Uterus (tissue), 2 donors: Measurements from ENCODE around the gene RPGR.

Experiments used
- POLR2A ChIP-seq, 2 donors: fragments of 450-650 bp; IDR thresholded peaks; one replicate each; pipeline ENCODE4 v1.6.1; 2016; ENCODE audit warnings: antibody characterized with exemption in 2 of 2, mild to moderate bottlenecking in 1 of 2, moderate library complexity in 1 of 2
- TF ChIP-seq, protein P1 (sequence below), 4 experiments: fragments of 200-600 bp in 2 of 4; fragments of 450-650 bp in 2 of 4; sonication (generic) in 2 of 4; IDR thresholded peaks; one replicate each; pipeline ENCODE4 v1.5.1; 2016 to 2019; ENCODE audit warnings: antibody characterized with exemption in 4 of 4, mild to moderate bottlenecking in 2 of 4, moderate library complexity in 1 of 4

DNA sequence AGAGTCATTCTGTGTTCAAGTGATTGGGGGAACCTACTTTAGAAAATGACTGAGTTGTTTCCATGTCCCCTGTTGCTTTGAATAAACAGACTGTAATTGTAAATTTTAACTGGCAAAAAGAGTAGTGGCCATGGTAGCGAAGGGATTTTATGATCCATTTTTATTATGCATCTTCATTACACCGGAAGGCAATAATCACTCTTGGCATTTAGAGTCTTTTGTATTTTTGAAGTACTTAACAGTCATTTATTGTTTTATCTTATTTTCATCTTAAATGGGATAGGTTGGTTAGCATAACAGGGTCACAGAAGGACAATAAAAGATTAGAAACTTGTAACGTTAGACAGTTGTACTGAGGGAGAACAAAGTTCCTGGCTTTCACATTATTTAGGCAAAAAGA, 14.1 kb upstream of the RPGR start:
- TF ChIP-seq, protein P1, sequence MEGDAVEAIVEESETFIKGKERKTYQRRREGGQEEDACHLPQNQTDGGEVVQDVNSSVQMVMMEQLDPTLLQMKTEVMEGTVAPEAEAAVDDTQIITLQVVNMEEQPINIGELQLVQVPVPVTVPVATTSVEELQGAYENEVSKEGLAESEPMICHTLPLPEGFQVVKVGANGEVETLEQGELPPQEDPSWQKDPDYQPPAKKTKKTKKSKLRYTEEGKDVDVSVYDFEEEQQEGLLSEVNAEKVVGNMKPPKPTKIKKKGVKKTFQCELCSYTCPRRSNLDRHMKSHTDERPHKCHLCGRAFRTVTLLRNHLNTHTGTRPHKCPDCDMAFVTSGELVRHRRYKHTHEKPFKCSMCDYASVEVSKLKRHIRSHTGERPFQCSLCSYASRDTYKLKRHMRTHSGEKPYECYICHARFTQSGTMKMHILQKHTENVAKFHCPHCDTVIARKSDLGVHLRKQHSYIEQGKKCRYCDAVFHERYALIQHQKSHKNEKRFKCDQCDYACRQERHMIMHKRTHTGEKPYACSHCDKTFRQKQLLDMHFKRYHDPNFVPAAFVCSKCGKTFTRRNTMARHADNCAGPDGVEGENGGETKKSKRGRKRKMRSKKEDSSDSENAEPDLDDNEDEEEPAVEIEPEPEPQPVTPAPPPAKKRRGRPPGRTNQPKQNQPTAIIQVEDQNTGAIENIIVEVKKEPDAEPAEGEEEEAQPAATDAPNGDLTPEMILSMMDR (IDR thresholded peaks at IDR 0.05) = no peak
- no peak for TF ChIP-seq POLR2A (IDR thresholded peaks at IDR 0.05)
